OCI-LY3 (cell line): ENCODE data around the gene TMEM214.
A peak's percentile ranks its signal among the peaks of the same experiment; 100 is the strongest.

Source experiments
- H2AFZ ChIP-seq: fragments of 200-600, 300-600 bp; shearing (Covaris generic); 2 replicates; pipeline ENCODE4 v1.6.0; 2014; ENCODE audit warnings: antibody characterized with exemption, low read depth, low read length
- H3K27ac ChIP-seq: fragments of 200-600, 300-600 bp; sonication (generic); 2 replicates; pipeline ENCODE4 v1.5.1; 2014; ENCODE audit warnings: mild to moderate bottlenecking, low read length, moderate library complexity, mixed read lengths
- H3K27me3 ChIP-seq: fragments of 200-600, 300-600 bp; sonication (generic); 2 replicates; pipeline ENCODE4 v1.6.1; 2014; ENCODE audit warnings: low read depth, low read length, mixed read lengths
- H3K36me3 ChIP-seq: fragments of 200-600, 300-600 bp; sonication (generic); replicated peaks from 2 replicates; pipeline ENCODE3; 2014; ENCODE audit warnings: low read depth, low read length, mixed read lengths
- H3K4me1 ChIP-seq: fragments of 300-600, 200-600 bp; sonication (generic); 2 replicates; pipeline ENCODE4 v1.6.1; 2014; ENCODE audit warnings: low read length, mixed read lengths
- H3K4me2 ChIP-seq: fragments of 200-600, 300-600 bp; sonication (generic); 2 replicates; pipeline ENCODE4 v1.6.1; 2014; ENCODE audit warnings: low read length, mixed read lengths
- H3K4me3 ChIP-seq: fragments of 300-600, 200-600 bp; sonication (generic); 2 replicates; pipeline ENCODE4 v1.5.1; 2014; ENCODE audit warnings: antibody characterized with exemption, mild to moderate bottlenecking, low read length, moderate library complexity
- H3K79me2 ChIP-seq: fragments of 300-600, 200-600 bp; shearing (Covaris generic); 2 replicates; pipeline ENCODE4 v1.6.1; 2014; ENCODE audit warnings: mild to moderate bottlenecking, low read length, mixed read lengths
- H3K9ac ChIP-seq: fragments of 300-600, 200-600 bp; shearing (Covaris generic); 2 replicates; pipeline ENCODE4 v1.6.0; 2014; ENCODE audit warnings: mild to moderate bottlenecking, low read length, moderate library complexity
- H3K9me3 ChIP-seq: fragments of 200-600, 300-600 bp; shearing (Covaris generic); 2 replicates; pipeline ENCODE4 v1.6.1; 2014; ENCODE audit warnings: low read length, mixed read lengths; ENCODE audit not compliant: insufficient read depth
- H4K20me1 ChIP-seq: fragments of 200-600, 300-600 bp; sonication (generic); 2 replicates; pipeline ENCODE4 v1.6.1; 2016; ENCODE audit warnings: low read length, mixed read lengths; ENCODE audit not compliant: insufficient read depth
- EZH2phosphoT487 ChIP-seq: fragments of 200-600 bp; shearing (Covaris generic); IDR thresholded peaks from 2 replicates; pipeline ENCODE4 v1.6.1; 2018; ENCODE audit warnings: antibody characterized with exemption, mixed run types, low read depth
- TF ChIP-seq, protein P1 (sequence below): fragments of 200-600, 300-600 bp; sonication (generic); IDR thresholded peaks from 2 replicates; pipeline ENCODE4 v1.5.1; 2014; ENCODE audit warnings: antibody characterized with exemption, low read length, low read depth

Gene TMEM214

DNA sequence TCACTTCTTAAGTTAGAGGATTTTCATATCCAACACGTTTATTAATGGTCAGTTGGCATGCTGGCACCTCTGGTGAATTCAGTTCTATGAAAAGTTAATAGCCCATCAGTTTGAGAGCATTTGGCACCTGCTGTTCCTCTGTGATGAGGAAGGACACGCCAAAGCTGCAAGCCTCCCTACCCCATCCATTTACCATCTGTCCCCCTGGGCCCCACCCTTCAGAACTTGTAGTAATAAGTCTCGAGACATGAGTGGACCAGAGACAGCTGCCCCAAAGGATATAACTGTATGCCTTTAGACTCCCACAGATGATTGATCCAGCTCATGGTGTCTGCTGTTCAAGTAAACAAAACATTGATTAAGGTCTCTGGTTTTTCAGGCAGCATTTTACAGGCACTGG lies 32.4 kb downstream of the TMEM214 start:
- H3K79me2 ChIP-seq: peaks cover 18% of the 10 kb centered on the region
- peaks cover 40% of the 10 kb centered on the region for H3K36me3 ChIP-seq
- H3K27me3 ChIP-seq: no peaks in the 10 kb centered on the region
- no peak overlapping the region for H3K27ac ChIP-seq
- H4K20me1 ChIP-seq: no peaks in the 10 kb centered on the region
- H2AFZ ChIP-seq: no peak overlapping the region
- H3K9ac ChIP-seq: no peak overlapping the region
- H3K4me1 ChIP-seq: peaks cover 2% of the 10 kb centered on the region
- H3K9me3 ChIP-seq: no peaks in the 10 kb centered on the region
- no peak overlapping the region for H3K4me3 ChIP-seq
- no peak for TF ChIP-seq EZH2phosphoT487
- TF ChIP-seq, protein P1, sequence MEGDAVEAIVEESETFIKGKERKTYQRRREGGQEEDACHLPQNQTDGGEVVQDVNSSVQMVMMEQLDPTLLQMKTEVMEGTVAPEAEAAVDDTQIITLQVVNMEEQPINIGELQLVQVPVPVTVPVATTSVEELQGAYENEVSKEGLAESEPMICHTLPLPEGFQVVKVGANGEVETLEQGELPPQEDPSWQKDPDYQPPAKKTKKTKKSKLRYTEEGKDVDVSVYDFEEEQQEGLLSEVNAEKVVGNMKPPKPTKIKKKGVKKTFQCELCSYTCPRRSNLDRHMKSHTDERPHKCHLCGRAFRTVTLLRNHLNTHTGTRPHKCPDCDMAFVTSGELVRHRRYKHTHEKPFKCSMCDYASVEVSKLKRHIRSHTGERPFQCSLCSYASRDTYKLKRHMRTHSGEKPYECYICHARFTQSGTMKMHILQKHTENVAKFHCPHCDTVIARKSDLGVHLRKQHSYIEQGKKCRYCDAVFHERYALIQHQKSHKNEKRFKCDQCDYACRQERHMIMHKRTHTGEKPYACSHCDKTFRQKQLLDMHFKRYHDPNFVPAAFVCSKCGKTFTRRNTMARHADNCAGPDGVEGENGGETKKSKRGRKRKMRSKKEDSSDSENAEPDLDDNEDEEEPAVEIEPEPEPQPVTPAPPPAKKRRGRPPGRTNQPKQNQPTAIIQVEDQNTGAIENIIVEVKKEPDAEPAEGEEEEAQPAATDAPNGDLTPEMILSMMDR: no peak
- no peak overlapping the region for H3K4me2 ChIP-seq

DNA sequence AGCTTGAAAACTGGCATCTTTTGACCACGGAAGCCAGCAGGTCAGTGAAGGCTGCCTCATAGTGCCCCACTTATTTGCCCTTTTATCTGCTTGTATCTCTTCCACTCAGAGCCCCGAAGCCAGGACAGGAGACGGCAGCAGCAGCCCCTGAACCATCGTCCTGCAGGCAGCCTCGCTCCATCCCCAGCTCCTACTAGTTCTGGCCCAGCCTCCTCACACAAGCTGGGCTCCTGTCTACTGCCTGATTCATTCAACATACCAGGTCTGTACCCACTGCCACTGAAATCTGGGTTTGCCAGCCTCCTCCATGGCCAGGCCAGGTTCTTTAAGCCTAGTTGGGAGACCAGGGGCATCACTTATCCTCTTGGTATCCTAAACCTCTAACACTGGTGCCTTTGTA lies 34.6 kb downstream of the TMEM214 start:
- no peaks in the 10 kb centered on the region for H3K27me3 ChIP-seq
- no peaks in the 10 kb centered on the region for H4K20me1 ChIP-seq
- H3K4me2 ChIP-seq: no peak overlapping the region
- no peak overlapping the region for H3K4me3 ChIP-seq
- TF ChIP-seq, protein P1: no peak
- no peak for TF ChIP-seq EZH2phosphoT487
- no peak overlapping the region for H3K27ac ChIP-seq
- H3K36me3 ChIP-seq: peaks cover 42% of the 10 kb centered on the region
- H3K79me2 ChIP-seq: peaks cover 31% of the 10 kb centered on the region
- peaks cover 12% of the 10 kb centered on the region for H3K4me1 ChIP-seq
- no peaks in the 10 kb centered on the region for H3K9me3 ChIP-seq
- H2AFZ ChIP-seq: no peak overlapping the region
- H3K9ac ChIP-seq: no peak overlapping the region

DNA sequence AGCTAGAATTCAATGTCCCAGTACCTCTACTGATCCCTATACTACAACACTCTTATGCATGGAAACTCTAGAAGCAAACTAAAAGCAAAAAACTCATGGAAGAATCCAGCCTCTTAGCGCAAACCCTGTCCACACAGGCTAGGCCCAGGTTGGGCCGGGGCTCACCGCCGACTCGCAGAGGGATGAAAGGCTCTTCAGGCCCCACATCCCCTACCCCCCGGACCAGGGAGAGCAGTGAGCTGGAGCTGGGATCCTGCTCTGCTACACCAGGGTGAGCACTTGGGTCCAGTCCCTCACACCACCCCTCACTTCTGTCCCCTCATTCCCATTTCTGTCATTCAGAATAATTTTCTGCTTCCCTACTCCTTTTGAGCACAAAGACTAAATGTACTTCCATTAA lies 36.7 kb downstream of the TMEM214 start:
- Histone ChIP-seq H3K27ac (no peak overlapping the region), H3K27me3 (no peaks in the 10 kb centered on the region), H3K79me2 (peaks cover 31% of the 10 kb centered on the region), H2AFZ (no peak overlapping the region), H3K4me1 (peaks cover 18% of the 10 kb centered on the region), H3K4me2 (no peak overlapping the region), H4K20me1 (no peaks in the 10 kb centered on the region), H3K9me3 (no peaks in the 10 kb centered on the region), H3K4me3 (no peak overlapping the region), H3K9ac (no peak overlapping the region), H3K36me3 (peaks cover 37% of the 10 kb centered on the region)
- TF ChIP-seq, protein P1: no peak
- no peak for TF ChIP-seq EZH2phosphoT487

DNA sequence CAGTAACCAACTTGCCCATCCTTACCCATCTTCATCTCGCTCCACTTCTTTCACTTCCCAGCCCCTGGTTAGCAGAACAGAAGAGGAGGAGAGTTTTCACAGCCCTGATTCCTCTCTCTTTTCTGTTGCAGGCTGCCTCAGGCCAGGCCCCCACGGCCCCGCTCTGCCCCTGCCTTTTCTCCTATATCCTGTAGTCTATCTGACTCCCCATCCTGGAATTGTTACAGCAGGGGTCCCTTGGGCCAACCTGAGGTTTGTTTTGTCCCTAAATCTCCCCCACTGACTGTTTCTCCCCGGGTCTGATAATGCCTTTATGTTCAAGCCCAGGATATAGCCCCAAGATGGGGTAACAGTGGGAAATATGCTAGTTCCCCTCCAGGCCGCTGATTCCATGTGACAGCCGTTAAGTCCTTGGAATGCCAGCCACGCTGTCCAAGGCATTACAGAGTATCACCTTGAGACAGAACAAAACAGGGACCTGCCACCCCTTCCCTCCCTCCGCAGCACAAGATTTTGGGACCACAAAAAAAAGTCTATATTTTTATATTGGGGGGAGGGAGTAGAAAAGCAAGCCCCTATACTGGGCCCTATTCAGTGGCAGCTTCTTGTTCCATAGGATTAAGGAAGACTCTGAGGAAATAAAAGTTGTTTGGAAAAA lies 37.3 kb downstream of the TMEM214 start:
- H2AFZ ChIP-seq: no peak overlapping the region
- no peak overlapping the region for H3K27ac ChIP-seq
- H3K36me3 ChIP-seq: peaks cover 37% of the 10 kb centered on the region
- H3K4me3 ChIP-seq: peak overlapping the region; percentile 98
- H3K9me3 ChIP-seq: no peaks in the 10 kb centered on the region
- H3K9ac ChIP-seq: peak overlapping the region; percentile 93; the same call in 1 of the 2 replicates
- H4K20me1 ChIP-seq: no peaks in the 10 kb centered on the region
- H3K4me1 ChIP-seq: peaks cover 18% of the 10 kb centered on the region
- peak overlapping the region; percentile 95 for H3K4me2 ChIP-seq
- H3K27me3 ChIP-seq: no peaks in the 10 kb centered on the region
- H3K79me2 ChIP-seq: peaks cover 31% of the 10 kb centered on the region
- TF ChIP-seq EZH2phosphoT487: no peak
- TF ChIP-seq, protein P1: no peak
